ENCODE measurements around the gene CCT3.

DNA sequence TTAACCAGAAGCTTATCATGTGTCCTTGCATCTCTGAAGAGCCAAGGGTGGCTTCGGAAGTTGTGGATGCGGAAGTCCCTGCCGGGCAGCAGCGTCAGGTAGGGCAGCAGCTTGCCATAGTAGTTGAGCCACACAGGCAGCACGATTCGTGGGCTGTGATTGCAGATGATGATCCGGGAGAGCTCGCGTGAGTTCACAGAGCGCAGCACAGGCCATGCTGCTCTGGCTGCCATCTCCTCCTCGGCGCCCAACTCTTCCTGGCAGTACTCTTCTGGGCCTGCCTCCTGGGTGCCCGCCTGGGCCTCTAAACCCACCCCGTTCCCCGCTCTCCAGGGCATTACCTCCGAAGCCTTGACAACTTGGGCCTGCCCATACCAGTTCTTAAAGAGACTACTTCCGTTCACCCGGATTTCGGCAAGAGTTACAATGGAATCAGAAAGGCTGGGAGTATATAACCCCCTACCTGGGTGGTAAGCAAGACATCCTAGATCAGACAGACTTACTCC is 39.2 kb downstream of the CCT3 start, which contains the start of gene VHLL:
- TF ChIP-seq, protein P1, sequence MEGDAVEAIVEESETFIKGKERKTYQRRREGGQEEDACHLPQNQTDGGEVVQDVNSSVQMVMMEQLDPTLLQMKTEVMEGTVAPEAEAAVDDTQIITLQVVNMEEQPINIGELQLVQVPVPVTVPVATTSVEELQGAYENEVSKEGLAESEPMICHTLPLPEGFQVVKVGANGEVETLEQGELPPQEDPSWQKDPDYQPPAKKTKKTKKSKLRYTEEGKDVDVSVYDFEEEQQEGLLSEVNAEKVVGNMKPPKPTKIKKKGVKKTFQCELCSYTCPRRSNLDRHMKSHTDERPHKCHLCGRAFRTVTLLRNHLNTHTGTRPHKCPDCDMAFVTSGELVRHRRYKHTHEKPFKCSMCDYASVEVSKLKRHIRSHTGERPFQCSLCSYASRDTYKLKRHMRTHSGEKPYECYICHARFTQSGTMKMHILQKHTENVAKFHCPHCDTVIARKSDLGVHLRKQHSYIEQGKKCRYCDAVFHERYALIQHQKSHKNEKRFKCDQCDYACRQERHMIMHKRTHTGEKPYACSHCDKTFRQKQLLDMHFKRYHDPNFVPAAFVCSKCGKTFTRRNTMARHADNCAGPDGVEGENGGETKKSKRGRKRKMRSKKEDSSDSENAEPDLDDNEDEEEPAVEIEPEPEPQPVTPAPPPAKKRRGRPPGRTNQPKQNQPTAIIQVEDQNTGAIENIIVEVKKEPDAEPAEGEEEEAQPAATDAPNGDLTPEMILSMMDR (IDR thresholded peaks at IDR 0.05; ENCODE audit: insufficient read depth, low read depth, low read length), result no peak
- no peak for TF ChIP-seq EZH2 (IDR thresholded peaks at IDR 0.05; ENCODE audit: insufficient read depth, low read length)

All from astrocyte (in vitro differentiated cells and primary cell).